CD4-positive, alpha-beta T cell treated with Interleukin-10 for 1 hour (primary cell): ENCODE measurements around the gene CD84.
A peak's percentile ranks its signal among the peaks of the same experiment; 100 is the strongest.
"Not testable (repeated sequence)": the region's sequence is repeated elsewhere in the genome, so short reads cannot be mapped to it uniquely, and the experiment has no call there.

Source experiments
- DNase-seq: peaks from one replicate; pipeline ENCODE4 v3.0.0-alpha.2; 2020

CD84 gene

DNA sequence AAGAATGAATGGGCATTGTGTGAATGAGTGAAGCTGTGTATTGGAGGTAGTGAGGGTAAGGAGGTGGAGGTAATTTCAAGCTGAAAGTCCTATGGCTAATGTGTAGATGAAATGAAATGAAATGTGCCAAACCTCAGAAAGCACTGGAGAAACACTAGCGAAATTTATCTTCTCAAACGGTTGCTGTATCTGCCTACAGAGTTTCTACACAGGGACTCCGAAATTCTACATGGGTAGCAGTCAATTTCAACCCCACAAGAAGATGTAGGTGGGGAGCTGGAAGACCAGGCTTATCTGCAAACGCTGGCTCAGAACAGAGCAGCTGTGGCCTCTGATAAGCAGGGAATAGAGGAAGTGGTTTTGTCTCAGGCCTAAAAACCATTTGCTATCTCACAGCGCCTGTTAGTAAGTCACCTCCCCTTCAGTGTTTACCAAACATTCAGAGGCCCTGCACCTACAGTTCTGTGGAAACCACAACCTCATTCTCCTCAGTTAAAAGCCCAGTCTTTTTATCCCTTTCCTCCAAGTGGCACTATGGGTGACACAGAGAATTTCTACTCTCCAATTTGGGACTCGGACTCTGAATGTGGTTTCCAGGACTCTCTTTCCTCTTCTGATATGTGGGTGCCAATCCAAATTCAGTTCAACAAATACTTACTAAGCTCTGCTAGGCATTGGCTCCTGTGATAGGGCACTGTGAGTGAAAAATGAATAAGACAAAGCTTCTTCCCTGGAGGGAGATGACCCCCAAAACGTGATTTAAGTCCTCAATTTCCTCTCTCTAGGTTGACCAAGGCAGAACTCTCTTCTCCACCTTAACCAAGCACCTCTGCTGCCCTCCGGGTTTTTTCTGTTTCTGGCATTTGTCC, 39.1 kb downstream of the CD84 start:
- DNase-seq = peak; percentile 76

DNA sequence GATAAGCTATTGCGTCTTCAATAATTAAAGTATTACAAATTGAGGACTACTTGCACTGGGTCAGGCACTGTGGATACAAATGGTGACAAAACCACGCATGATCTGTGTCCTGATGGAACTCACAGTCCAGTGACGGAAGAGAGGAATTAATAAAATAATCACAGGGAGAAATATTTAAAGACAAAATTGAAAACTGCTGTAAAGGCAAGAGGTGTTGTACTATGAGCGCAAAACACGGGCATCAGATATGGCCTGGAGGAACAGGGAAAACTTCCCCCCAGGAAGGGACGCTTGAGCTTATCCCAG, 39.7 kb downstream of the CD84 start:
- no peak for DNase-seq

DNA sequence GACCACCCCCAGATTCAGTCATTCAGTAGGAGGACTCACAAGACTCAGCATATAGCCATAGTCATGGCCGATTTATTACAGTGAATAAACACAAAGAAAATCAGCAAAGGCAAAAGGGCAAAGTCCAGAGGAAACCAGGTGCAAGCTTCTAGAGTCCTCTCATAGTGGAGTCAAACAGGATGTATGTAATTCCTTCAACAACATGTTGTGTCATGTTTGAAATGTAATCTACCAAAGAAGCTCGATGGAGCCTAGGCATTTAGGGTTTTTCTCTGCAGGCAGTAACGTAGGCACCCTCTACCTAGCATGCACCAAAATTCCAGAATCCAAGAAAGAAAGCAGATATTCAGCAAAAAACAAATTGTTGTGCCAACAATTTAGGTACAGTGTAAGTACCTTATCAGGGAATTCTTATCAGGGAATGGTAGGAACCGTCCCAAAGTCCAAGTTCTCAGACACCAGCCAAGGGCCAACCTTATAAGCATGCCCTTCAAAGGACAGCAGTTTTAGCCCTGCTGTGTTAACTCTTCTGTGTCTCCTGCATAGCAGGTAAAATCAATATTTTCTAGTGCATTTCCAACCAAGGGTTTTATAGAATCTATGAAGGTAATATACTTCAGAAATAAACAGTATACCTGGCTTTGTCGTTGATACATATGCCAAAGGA, 40.2 kb downstream of the CD84 start:
- no peak for DNase-seq

DNA sequence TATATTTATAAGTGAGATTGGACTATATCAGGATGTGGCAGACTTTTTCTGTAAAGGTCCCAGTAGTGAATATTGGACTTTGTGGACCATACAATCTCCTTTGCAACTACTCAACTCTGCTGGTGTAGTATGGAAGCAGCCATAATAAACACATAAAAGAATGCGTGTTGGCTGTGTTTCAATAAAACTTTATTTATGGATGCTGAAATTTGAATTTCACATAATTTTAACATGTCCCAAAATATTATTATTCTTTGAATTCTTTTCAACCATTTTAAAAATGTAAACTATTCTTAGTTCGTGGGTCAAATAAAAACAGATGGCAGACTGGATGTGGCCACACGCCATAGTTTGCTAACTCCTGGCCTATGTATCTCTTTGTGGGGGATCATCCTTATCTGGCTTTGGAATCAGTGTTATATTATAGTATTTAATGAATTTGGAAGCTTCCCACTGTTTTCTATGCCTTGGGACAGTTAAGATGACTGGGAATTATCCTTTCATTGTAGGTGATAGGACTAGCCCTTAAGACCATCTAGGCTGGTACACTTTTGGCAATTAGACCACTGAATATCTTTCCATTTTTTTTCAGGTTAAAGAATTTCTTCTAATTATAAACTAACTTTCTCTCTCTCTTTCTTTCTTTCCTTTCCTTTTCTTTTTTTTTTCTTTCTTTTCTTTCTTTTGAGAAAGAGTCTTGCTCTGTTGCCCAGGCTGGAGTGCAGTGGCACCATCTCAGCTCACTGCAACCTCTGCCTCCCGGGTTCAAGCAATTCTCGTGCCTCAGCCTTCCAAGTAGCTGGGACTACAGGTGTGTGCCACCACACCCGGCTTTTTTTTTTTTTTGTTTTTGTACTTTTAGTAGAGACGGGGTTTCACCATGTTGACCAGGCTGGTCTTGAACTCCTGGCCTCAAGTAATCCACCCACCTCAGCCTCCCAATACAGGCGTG, 41.3 kb downstream of the CD84 start:
- no peak for DNase-seq

DNA sequence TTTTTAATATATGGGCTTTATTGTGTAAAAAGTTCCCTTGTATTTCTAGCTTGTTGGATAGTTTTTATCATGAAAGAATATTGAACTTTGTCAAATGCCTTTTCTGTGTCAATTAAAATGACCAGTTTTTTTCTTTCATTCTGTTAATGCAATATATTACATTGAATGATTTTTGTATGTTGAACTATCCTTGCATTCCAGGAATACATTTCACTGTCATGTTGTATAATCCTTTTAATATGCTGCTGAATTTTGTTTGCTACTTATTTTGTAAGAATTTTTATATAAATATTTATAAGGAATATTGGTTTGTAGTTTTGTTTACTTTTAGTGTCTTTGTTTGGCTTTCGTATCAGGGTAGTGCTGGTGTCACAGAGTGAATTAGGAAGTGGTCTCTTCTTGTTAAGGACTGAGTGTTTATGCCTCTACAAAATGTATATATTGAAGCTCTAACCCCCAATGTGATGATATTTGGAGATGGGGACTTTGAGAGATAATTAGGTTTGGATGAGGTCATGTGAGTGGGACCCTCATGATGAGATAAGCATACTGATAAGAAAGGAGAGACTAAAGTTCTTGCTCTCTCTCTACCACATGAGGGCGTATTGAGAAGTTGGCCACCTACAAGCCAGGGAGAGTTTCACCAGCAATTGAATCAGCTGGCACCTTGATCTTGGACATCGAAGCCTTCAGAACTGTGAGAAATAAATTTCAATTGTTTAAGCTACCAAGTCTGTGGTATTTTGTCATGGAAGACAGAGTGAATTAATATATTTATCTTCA, 44.3 kb downstream of the CD84 start:
- no peak for DNase-seq

DNA sequence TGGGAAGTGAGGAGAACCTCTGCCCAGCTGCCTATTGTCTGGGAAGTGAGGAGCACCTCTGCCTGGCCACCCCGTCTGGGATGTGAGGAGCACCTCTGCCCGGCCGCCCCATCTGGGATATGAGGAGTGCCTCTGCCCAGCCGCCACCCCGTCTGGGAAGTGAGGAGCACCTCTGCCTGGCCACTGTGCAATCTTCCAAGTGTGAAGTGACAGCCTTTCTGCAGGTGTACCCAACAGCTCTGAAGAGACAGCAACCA, 46.8 kb downstream of the CD84 start:
- not testable (repeated sequence) for DNase-seq

DNA sequence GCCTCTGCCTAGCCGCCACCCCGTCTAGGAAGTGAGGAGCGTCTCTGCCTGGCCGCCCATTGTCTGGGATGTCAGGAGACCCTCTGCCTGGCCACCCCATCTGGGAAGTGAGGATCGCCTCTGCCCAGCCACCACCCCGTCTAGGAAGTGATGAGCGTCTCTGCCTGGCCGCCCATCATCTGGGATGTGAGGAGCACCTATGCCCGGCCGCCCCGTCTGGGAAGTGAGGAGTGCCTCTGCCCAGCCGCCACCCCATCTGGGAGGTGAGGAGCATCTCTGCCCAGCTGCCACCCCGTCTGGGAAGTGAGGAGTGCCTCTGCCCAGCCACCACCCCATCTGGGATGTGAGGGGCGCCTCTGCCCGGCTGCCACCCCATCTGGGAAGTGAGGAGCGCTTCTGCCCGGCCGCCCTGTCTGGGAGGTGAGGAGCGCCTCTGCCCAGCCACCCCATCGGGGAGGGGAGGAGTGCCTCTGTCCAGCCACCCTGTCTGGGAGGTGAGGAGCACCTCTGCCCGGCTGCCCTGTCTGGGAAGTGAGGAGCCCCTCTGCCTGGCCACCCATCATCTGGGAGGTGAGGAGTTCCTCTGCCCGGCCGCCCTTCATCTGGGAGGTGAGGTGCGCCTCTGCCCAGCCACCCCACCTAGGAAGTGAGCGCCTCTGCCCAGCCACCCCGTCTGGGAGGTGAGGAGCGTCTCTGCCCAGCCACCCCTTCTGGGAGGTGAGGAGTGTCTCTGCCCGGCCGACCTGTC, 47.3 kb downstream of the CD84 start:
- not testable (repeated sequence) for DNase-seq

DNA sequence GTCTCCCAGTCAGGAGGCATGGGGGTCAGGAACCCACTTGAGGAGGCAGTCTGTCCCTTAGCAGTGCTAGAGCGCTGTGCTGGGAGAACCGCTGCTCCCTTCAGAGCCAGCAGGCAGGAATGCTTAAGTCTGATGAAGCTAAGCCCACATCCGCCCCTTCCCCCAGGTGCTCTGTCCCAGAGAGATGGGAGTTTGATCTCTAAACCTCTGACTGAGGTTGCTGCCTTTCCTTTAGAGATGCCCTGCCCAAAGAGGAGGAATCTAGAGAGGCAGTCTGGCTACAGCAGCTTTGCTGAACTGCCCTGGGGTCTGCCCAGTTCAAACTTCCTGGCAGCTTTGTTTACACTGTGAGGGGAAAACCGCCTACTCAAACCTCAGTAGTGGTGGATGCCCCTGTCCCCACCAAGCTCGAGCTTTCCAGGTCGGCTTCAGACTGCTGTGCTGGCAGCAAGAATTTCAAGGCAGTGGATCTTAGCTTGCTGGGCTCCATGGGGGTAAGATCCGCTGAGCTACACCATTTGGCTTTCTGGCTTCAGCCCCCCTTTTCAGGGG, 49.8 kb downstream of the CD84 start:
- DNase-seq = not testable (repeated sequence)

DNA sequence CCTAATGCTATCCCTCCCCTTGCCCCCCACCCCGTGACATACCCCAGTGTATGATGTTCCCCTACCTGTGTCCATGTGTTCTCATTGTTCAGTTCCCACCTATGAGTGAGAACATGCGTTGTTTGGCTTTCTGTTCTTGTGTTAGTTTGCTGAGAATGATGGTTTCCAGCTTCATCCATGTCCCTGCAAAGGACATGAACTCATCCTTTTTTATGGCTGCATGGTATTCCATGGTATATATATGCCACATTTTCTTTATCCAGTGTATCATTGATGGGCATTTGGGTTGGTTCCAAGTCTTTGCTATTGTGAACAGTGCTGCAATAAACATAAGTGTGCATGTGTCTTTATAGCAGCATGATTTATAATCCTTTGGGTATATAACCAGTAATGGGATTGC, 55.5 kb downstream of the CD84 start:
- DNase-seq = not testable (repeated sequence)

DNA sequence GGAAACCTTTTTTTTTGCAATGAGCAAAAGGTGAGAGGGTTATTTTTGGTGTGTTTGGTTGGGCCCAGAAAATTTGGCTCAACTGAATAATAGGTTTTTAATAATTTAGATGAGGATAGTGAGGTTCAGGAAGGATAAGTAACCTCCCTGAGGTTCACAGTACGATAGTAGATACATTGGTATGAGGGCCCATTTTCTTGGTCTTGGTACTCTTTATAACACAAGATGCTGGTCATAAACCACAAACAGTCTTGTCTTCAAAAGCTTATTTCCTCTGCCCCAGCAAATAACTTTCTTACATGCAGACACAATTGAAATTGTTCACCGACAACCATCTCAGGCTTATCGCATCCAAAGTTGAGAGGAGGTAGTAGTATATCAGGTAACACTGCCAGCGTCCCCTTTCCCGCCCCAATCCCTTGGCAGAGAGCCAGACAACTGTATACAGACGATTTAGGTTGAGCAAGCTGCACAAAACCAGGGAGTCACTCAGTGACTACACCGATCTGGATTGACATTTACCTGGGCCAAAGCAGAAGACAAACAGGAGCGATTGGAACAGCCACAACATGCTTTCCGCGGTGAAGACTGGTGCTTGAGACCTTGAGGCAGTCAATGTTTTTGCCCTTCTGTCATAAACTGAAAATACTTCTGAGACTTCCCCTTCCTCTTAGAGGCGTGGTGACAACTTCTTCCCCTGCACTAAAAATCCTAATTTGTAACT, 56.5 kb downstream of the CD84 start, which contains the start of gene SLAMF6:
TSS of gene SLAMF6 (minus strand) at position 634 of the 724 bp plus-strand sequence. CDS start at position 571, 63 bp downstream.
- DNase-seq = peak; percentile 59

DNA sequence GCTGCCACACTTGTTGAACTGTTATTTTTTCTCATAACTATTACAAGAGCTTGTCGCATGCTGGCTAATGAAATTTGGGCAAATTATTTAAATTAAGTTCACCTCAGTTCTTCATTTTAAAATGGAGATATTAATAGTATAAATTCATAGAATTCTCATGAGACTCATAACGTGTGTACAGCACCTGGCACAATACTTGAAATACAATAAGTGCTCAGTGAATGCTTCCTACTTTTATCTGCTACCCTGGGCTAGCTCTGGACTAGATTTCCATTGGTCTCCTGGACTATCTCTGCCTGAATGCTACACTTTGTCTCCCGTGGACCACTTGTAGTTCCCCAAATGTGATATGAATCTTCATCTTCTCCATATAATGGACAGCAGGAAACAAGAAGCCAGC, 57.2 kb downstream of the CD84 start:
- no peak for DNase-seq

DNA sequence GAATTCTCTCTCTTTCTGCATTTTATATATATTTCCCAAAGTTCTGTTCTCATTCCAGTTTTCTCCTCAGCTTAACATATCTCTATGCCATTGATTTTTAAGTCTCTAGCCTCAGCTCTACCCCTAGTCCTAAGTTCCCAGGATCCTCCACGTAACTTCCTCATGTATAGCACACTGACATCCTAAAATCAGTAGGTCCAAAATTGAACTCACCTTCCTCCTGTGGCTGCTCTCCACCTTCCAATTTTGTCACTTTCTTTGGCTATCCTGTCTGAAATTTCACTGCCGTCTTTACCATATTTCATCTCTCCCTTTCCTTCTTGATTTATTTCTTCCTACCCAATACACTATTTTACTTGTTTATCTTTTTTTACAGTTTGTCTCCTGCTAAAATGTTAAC, 57.7 kb downstream of the CD84 start:
- no peak for DNase-seq

DNA sequence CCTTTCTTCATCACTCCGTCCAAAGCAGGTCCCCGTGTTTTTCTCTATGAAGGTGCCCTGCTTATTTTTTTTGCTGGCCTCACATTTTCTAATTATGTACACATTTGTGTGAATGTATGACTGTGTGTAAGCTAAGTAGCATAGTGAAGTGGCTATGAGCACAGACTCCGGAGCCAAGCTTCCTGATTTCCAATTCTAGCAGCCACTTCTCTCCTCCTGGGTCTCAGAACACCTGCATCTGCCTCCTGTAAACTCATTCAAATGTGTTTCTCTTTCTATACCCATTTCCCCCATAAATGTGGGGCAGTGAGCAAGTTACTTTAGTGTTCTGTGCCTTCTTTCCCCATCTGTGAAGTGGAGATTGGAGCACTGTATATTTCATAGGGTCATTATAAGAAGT, 58.3 kb downstream of the CD84 start:
- no peak for DNase-seq

DNA sequence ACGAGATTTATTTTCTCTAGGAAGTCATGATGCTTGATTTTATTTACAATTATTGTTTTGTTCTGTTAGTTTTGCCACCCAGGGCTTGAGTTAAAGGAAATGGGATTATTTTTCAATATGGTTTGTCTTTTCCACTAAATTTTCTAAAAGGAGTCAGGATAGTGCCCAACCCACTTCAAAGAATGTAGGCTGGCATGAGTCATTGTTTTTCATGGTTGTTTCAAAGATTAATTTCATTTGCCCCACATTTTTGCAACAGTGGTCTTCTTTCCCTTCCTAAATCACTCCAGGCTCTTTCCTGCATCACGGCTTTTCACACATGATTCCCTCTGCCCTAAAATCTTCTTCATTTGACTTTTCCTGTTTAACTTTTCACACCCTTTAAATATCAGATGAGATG, 58.7 kb downstream of the CD84 start:
- DNase-seq = peak; percentile 18

DNA sequence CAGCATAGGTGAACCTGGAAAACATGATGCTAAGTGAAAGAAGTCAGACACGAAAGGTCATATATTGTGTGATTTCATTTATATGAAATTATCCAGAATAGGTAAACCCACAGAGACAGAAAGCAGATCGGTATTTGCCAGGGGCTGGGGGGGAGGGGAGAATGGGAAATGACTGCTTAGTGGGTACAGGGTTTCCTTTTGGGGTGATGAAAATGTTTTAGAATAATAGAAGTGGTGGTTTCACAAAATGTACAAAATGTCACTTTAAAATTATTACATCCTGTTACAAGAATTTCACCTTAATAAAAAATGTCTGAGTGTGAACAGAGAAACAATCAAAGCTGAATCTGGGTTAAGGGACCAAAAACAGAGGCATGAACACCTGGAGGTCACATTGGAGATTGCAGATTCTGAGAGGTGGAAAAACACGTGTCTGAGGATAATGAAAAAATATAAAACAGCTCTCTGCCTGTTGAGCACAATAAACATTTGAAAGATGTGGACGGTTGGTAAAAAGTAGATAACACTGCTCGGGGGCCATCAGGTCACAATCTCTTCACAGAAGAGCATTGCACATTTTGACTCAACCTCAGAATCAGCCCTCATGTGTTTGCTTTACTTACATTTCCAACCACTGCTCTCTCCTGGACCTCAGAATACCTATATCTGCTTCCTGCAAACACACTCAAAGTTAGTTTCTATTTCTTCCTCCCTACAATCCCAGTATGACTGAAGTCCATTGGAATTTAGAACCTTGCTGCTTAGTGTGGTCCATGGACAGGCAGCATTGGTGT, 59.5 kb downstream of the CD84 start:
- DNase-seq = peak; percentile 60

DNA sequence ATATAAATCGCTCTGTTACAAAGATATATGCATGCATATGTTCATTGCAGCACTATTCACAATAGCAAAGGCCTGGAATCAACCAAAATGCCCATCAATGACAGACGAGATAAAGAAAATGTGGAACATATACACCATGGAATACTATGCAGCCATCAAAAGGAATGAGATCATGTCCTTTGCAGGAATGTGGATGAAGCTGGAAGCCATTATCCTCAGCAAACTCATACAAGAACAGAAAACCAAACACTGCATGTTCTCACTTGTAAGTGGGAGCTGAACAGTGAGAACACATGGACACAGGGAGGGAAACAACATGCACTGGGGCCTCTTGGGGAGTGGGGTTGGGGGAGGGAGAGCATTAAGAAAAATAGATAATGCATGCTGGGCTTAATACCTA, 61.8 kb downstream of the CD84 start:
- DNase-seq = not testable (repeated sequence)

DNA sequence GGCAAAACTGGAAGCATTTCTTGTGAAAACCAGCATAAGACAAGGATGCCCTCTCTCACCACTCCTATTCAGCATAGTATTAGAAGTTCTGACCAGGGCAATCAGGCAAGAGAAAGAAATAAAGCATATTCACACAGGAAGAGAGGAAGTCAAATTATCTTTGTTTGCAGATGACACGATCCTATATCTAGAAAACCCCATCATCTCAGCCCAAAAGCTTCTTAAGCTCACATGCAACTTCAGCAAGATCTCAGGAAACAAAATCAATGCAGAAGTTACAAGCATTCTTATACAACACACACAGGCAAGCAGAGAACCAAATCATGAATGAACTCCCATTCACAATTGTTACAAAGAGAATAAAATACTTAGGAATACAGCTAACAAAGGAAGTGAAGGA, 63.4 kb downstream of the CD84 start:
- DNase-seq = not testable (repeated sequence)

DNA sequence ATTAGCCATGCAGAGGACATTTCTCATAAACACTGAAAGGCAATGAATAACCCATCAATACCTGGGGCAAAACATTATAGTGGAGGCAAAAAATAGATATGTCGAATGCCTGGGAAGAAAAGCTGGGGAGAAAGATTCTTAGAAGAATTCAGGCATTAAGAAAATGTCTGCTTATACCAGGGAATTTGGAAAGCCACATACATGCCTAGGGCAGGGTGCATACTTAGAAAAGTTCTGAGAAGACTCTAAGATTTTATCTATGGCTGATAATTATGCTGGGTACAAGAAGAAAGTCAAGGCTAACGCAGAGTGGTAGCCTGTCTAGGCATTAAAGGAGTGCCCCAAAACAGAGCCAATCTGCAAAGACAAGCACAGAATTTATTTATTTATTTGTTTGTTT, 74.6 kb downstream of the CD84 start:
- no peak for DNase-seq

DNA sequence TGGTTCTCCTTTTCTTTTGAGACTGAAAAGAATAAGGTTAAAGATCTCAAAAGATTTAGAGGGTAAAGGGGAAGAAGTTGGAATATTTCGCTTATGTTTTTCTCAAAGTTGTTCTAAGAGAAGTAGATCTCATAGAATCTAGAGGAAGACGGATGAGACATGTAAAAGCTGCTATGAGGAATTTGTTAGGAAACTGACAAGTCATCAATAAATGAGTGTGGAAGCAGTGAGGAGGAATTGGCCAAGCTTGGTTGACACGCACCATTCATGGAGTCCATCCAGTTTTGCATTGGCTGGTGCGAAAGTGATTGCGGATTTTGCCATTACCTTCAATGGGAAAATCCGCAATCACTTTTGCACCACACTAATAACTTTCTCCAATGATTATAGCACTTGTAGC, 76.2 kb downstream of the CD84 start:
- no peak for DNase-seq

DNA sequence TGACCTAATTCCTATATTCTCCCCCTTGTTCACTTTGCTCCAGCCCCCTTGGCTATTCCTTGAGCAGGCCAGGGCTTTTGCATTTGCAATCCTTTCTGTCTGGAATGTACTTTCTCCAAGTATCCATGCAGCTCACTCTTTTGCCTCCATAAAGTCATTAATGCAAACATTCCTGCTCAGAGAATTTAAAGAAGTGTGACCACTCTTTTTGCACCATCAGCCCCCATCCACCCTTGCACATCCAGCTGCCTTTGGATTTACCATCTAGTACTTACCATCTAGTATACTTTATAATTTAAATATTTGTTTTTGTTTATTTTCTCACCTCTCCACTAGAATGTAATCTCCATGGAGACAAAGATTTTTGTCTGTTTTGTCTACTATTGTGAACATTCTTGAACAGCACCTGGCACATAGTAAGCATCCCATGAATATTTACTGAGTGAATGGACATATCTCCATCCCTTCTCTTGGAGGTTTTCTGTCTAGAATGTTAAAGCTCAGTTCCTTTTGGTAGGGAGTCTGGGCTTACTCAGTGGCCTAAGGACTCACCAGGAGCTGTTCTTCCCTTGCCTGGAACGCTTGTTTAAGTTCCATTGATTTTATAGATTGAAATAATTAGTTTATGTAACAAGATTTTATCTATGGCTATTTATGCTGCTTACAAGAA, 78.8 kb downstream of the CD84 start:
- no peak for DNase-seq
